WTC11 (cell line): ENCODE results near the gene SLC17A9.

Experiments used
- CTCF ChIP-seq: fragments of 200-600 bp; IDR thresholded peaks from 2 replicates; pipeline ENCODE4 v1.8.0; 2022; ENCODE audit warnings: antibody characterized with exemption
- JUN ChIP-seq: sonication (generic); formaldehyde crosslinking; IDR thresholded peaks from 2 replicates; pipeline ENCODE4 v1.8.0; 2023; ENCODE audit warnings: mild to moderate bottlenecking, missing genetic modification reagents
- NFYB ChIP-seq: sonication (generic); formaldehyde crosslinking; conservative IDR thresholded peaks from 2 replicates; pipeline ENCODE4 v1.8.0; 2022; ENCODE audit warnings: low read depth, missing genetic modification reagents
- SP1 ChIP-seq: sonication (generic); formaldehyde crosslinking; conservative IDR thresholded peaks from 2 replicates; pipeline ENCODE4 v1.8.1; 2022; ENCODE audit warnings: missing genetic modification reagents

- TF ChIP-seq JUN (CRISPR knock-in tag) (no peak), CTCF (no peak), SP1 (no peak; the same call in 1 of the 2 replicates), NFYB (no peak)
Measured at GRCh38 chr20:62914970-62915457, 37.5 kb upstream of the SLC17A9 start.
